Dedifferentiated amniotic fluid mesenchymal stem cell (primary cell): Measurements from ENCODE around the gene SFXN1.

Source experiments
- DNase-seq: peaks from one replicate; pipeline ENCODE4 v3.0.0-alpha.2; 2016; ENCODE audit errors: extremely low spot score

SFXN1 gene

GRCh38 chr5:175465282-175465681 is 13.1 kb upstream of the SFXN1 start:
- DNase-seq, result no peak

- DNase-seq, result no peak
Observed at GRCh38 chr5:175466700-175467318, 11.6 kb upstream of the SFXN1 start.

GRCh38 chr5:175467983-175468690 is 10.2 kb upstream of the SFXN1 start:
- no peak for DNase-seq

GRCh38 chr5:175468892-175469291 is 9.5 kb upstream of the SFXN1 start:
- DNase-seq, result no peak

- no peak for DNase-seq
Observed at GRCh38 chr5:175469916-175470315, 8.4 kb upstream of the SFXN1 start.

- DNase-seq, result no peak
Observed at GRCh38 chr5:175470781-175471180, 7.6 kb upstream of the SFXN1 start.

GRCh38 chr5:175471196-175471595 is 7.2 kb upstream of the SFXN1 start:
- no peak for DNase-seq

GRCh38 chr5:175471628-175472027 is 6.7 kb upstream of the SFXN1 start:
- no peak for DNase-seq

- no peak for DNase-seq
Observed at GRCh38 chr5:175472378-175472777, 6.0 kb upstream of the SFXN1 start.

- DNase-seq, result no peak
Observed at GRCh38 chr5:175475248-175475647, 3.1 kb upstream of the SFXN1 start.

- DNase-seq, result no peak
Observed at GRCh38 chr5:175477440-175477839, 920 bp upstream of the SFXN1 start.

GRCh38 chr5:175478008-175478383 is 364 bp upstream of the SFXN1 start:
- DNase-seq, result no peak

GRCh38 chr5:175479125-175479881 is 943 bp downstream of the SFXN1 start:
- DNase-seq, result no peak

GRCh38 chr5:175483337-175483736 is 5.0 kb downstream of the SFXN1 start:
- DNase-seq, result no peak

- DNase-seq, result no peak
Observed at GRCh38 chr5:175484322-175484721, 6.0 kb downstream of the SFXN1 start.

- DNase-seq, result no peak
Observed at GRCh38 chr5:175484829-175485228, 6.5 kb downstream of the SFXN1 start.

GRCh38 chr5:175485631-175486030 is 7.3 kb downstream of the SFXN1 start:
- DNase-seq, result no peak

GRCh38 chr5:175487514-175488222 is 9.3 kb downstream of the SFXN1 start:
- no peak for DNase-seq

- DNase-seq, result no peak
Observed at GRCh38 chr5:175489693-175490443, 11.5 kb downstream of the SFXN1 start.

GRCh38 chr5:175491223-175491622 is 12.9 kb downstream of the SFXN1 start:
- no peak for DNase-seq

GRCh38 chr5:175493260-175493659 is 14.9 kb downstream of the SFXN1 start:
- DNase-seq, result no peak

GRCh38 chr5:175493726-175494125 is 15.4 kb downstream of the SFXN1 start:
- DNase-seq, result no peak
